Measurements from ENCODE around the gene CAMK1D. TPM values are rescaled to one million over a fixed set of nuclear protein-coding genes. Genes with fewer than 3 reads are reported as not detected.
"Not testable (repeated sequence)": the region's sequence is repeated elsewhere in the genome, so short reads cannot be mapped to it uniquely, and the experiment has no call there.

The CAMK1D gene
- total and polyA plus RNA-seq, 10 of the 15 experiments (the other 5 are each of a cell fraction or from before 2014, with no cell fraction given) = 2.1 to 35.5 (median 14.7) TPM

DNA sequence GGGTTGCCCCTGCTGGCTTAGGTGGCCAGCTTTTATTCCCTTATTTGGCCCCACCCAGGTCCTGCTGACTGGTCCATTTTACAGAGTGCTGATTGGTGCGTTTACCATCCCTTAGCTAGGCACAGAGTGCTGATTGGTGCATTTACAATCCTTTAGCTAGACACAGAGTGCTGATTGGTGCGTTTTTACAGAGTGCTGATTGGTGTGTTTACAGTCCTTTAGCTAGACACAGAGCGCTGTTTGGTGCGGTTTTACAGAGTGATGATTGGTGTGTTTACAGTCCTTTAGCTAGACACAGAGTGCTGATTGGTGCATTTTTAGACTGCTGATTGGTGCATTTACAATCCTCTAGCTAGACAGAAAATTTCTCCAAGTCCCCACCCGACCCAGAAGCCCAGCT lies 39.6 kb upstream of the CAMK1D start:
- H3K27me3 ChIP-seq (replicated peaks in 1 of 2; ENCODE audit: control insufficient read depth in 2 of 2, insufficient read depth in 2 of 2, low read length in 1 of 2); ATAC-seq; FAIRE-seq; POLR2A ChIA-PET; H3K4me3 ChIP-seq; H3K9ac ChIP-seq (ENCODE audit: control insufficient read depth, insufficient read depth, low read length); H2AFZ ChIP-seq (ENCODE audit: control insufficient read depth, low read depth, low read length); H3K36me3 ChIP-seq (ENCODE audit: control insufficient read depth in 2 of 2, insufficient read depth in 2 of 2, low read length in 1 of 2); H3K79me2 ChIP-seq (ENCODE audit: control insufficient read depth, insufficient read depth, low read length); BruUV-seq (replicated peaks); in situ Hi-C loops (cut with MboI); H3K9me3 ChIP-seq (replicated peaks; ENCODE audit: control insufficient read depth, insufficient read depth, low read length); H3K27ac ChIP-seq (ENCODE audit: control insufficient read depth, insufficient read depth); DNase-seq (ENCODE audit: low read depth, low spot score); H4K20me1 ChIP-seq (ENCODE audit: control insufficient read depth, insufficient read depth); intact Hi-C loops (cut with micrococcal nuclease; ENCODE audit: unreplicated experiment); H3K4me2 ChIP-seq (ENCODE audit: control insufficient read depth, insufficient read depth): not testable (repeated sequence)
- ChIA-PET RAD21 (ENCODE audit: unreplicated experiment) (interaction anchor here (1.2 to 1.9 kb wide), 2 partner anchors 45 kb away, joined by 4 read pairs; no protein-coding TSS in a partner anchor), SMC1A (ENCODE audit: uncharacterized antibody, unreplicated experiment) (interaction anchor here (1.0 to 1.3 kb wide), 4 partner anchors 12 to 38 kb away, joined by 3 to 5 read pairs (median 4); no protein-coding TSS in a partner anchor), CTCF (interaction anchor here (1.3 to 2.0 kb wide), 4 partner anchors 24 to 175 kb away, joined by 3 to 4 read pairs (median 4); no protein-coding TSS in a partner anchor)
- peak; percentile 78 for TF ChIP-seq NFYB (IDR thresholded peaks at IDR 0.05; ENCODE audit: insufficient read depth, low read depth, low read length)
- WGBS (ENCODE audit: insufficient coverage, insufficient replicate concordance, low lambda C conversion rate, missing lambda C conversion rate) = 71% methylated on average over 5 of the region's 5 CpGs
- peaks cover 20% of the 10 kb centered on the region for H3K4me1 ChIP-seq (ENCODE audit: control insufficient read depth, insufficient read depth, low read length)

DNA sequence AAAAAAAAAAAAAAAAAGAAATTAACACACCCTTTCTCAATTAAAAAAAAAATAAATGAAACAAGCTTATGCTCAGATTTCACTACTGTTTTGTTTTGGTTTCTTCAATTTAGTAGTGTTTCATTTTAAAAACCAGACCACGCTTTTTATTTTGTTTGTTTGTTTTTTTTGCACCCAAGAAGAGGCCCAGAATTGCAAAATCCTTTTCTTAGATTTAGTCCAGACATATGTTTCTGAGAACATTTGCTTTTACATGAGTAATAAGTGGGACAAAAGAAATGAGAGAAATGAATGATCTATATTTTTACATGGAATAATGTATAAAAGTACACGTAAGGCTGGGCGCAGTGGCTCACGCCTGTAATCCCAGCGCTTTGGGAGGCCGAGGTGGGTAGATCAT lies 34.5 kb upstream of the CAMK1D start:
- no peaks in the 10 kb centered on the region for H3K27me3 ChIP-seq (replicated peaks in 1 of 2; ENCODE audit: control insufficient read depth in 2 of 2, insufficient read depth in 2 of 2, low read length in 1 of 2)
- no peaks in the 10 kb centered on the region for H3K4me1 ChIP-seq (ENCODE audit: control insufficient read depth, insufficient read depth, low read length)
- DNase-seq (ENCODE audit: low read depth, low spot score) (no peak), FAIRE-seq (no peak), ATAC-seq (no peak)
- intact Hi-C loops (cut with micrococcal nuclease; ENCODE audit: unreplicated experiment) (no loop called here), in situ Hi-C loops (cut with MboI) (no loop called here)
- H2AFZ ChIP-seq (ENCODE audit: control insufficient read depth, low read depth, low read length) = no peak overlapping the region
- no peak overlapping the region for H3K27ac ChIP-seq (ENCODE audit: control insufficient read depth, insufficient read depth)
- BruUV-seq (replicated peaks) = no TSS peak
- no peak overlapping the region for H3K4me2 ChIP-seq (ENCODE audit: control insufficient read depth, insufficient read depth)
- ChIA-PET CTCF (no interaction called here), RAD21 (ENCODE audit: unreplicated experiment) (interaction anchor here (1.2 kb wide), 1 partner anchor 170 kb away, joined by 3 read pairs; no protein-coding TSS in a partner anchor), SMC1A (ENCODE audit: uncharacterized antibody, unreplicated experiment) (no interaction called here), POLR2A (interaction anchor here (0.6 to 0.9 kb wide), 2 partner anchors 11 to 336 kb away, joined by 3 to 10 read pairs; no protein-coding TSS in a partner anchor)
- no peaks in the 10 kb centered on the region for H3K36me3 ChIP-seq (ENCODE audit: control insufficient read depth in 2 of 2, insufficient read depth in 2 of 2, low read length in 1 of 2)
- no peaks in the 10 kb centered on the region for H3K79me2 ChIP-seq (ENCODE audit: control insufficient read depth, insufficient read depth, low read length)
- H4K20me1 ChIP-seq (ENCODE audit: control insufficient read depth, insufficient read depth) = no peaks in the 10 kb centered on the region
- H3K9me3 ChIP-seq (replicated peaks; ENCODE audit: control insufficient read depth, insufficient read depth, low read length) = no peaks in the 10 kb centered on the region; the same call in 1 of the 3 replicates
- no peak overlapping the region for H3K4me3 ChIP-seq
- 63% methylated on average over 6 of the region's 6 CpGs for WGBS (ENCODE audit: insufficient coverage, insufficient replicate concordance, low lambda C conversion rate, missing lambda C conversion rate)
- no peak overlapping the region for H3K9ac ChIP-seq (ENCODE audit: control insufficient read depth, insufficient read depth, low read length)
- TF ChIP-seq KLF5 (IDR thresholded peaks at IDR 0.05; ENCODE audit: partially characterized antibody) (no peak), BACH1 (IDR thresholded peaks at IDR 0.05; ENCODE audit: borderline replicate concordance) (no peak), FOS (IDR thresholded peaks at IDR 0.05; ENCODE audit: borderline replicate concordance, extremely low read depth, insufficient read length) (no peak), SMAD1 (IDR thresholded peaks at IDR 0.05; ENCODE audit: low read depth, partially characterized antibody) (no peak), TCF12 (IDR thresholded peaks at IDR 0.05; ENCODE audit: low read depth, low read length) (no peak), CHD1 (IDR thresholded peaks at IDR 0.05; ENCODE audit: low read depth, low read length) (no peak), PAX8 (IDR thresholded peaks at IDR 0.05) (no peak), NR2C2 (IDR thresholded peaks at IDR 0.05; ENCODE audit: borderline replicate concordance, control insufficient read depth, insufficient read length, low read depth) (no peak)
- TF ChIP-seq, protein P1, sequence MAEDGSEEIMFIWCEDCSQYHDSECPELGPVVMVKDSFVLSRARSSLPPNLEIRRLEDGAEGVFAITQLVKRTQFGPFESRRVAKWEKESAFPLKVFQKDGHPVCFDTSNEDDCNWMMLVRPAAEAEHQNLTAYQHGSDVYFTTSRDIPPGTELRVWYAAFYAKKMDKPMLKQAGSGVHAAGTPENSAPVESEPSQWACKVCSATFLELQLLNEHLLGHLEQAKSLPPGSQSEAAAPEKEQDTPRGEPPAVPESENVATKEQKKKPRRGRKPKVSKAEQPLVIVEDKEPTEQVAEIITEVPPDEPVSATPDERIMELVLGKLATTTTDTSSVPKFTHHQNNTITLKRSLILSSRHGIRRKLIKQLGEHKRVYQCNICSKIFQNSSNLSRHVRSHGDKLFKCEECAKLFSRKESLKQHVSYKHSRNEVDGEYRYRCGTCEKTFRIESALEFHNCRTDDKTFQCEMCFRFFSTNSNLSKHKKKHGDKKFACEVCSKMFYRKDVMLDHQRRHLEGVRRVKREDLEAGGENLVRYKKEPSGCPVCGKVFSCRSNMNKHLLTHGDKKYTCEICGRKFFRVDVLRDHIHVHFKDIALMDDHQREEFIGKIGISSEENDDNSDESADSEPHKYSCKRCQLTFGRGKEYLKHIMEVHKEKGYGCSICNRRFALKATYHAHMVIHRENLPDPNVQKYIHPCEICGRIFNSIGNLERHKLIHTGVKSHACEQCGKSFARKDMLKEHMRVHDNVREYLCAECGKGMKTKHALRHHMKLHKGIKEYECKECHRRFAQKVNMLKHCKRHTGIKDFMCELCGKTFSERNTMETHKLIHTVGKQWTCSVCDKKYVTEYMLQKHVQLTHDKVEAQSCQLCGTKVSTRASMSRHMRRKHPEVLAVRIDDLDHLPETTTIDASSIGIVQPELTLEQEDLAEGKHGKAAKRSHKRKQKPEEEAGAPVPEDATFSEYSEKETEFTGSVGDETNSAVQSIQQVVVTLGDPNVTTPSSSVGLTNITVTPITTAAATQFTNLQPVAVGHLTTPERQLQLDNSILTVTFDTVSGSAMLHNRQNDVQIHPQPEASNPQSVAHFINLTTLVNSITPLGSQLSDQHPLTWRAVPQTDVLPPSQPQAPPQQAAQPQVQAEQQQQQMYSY (CRISPR knock-in tag; IDR thresholded peaks at IDR 0.05) = no peak
- TF ChIP-seq, protein P2, sequence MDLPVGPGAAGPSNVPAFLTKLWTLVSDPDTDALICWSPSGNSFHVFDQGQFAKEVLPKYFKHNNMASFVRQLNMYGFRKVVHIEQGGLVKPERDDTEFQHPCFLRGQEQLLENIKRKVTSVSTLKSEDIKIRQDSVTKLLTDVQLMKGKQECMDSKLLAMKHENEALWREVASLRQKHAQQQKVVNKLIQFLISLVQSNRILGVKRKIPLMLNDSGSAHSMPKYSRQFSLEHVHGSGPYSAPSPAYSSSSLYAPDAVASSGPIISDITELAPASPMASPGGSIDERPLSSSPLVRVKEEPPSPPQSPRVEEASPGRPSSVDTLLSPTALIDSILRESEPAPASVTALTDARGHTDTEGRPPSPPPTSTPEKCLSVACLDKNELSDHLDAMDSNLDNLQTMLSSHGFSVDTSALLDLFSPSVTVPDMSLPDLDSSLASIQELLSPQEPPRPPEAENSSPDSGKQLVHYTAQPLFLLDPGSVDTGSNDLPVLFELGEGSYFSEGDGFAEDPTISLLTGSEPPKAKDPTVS (IDR thresholded peaks at IDR 0.05; ENCODE audit: low read depth, low read length) = no peak

Data from GM12878 (cell line).